Vagina (tissue), 2 donors: ENCODE data around the gene BCAT1. TPM values are rescaled to one million over a fixed set of nuclear protein-coding genes. Genes with fewer than 3 reads are reported as not detected.
"Not testable (repeated sequence)": the region's sequence is repeated elsewhere in the genome, so short reads cannot be mapped to it uniquely, and the experiment has no call there.

ENCODE experiments used
- DNase-seq, 2 donors: peaks; one replicate each; pipeline ENCODE4 v3.0.0-alpha.2; 2017; ENCODE audit errors: extremely low spot score in 2 of 2
- H3K27ac ChIP-seq: fragments of 200-600 bp; sonication (generic); one replicate; pipeline ENCODE4 v1.5.1; 2019
- H3K27me3 ChIP-seq: fragments of 200-600 bp; sonication (generic); one replicate; pipeline ENCODE4 v1.5.1; 2019
- H3K36me3 ChIP-seq, 2 donors: fragments of 200-600 bp; sonication (generic); one replicate each; pipeline ENCODE4 v1.5.1; 2017 to 2019
- H3K4me1 ChIP-seq: fragments of 200-600 bp; sonication (generic); one replicate; pipeline ENCODE4 v1.5.1; 2019
- H3K4me3 ChIP-seq, 2 donors: fragments of 200-600 bp; sonication (generic); 1 replicate in 1 of 2; 2 replicates in 1 of 2; pipeline ENCODE4 v1.5.1; 2016 to 2019
- H3K9me3 ChIP-seq: fragments of 200-600 bp; sonication (generic); one replicate; pipeline ENCODE4 v1.5.1; 2019
- CTCF ChIP-seq, 3 experiments: fragments of 450-650 bp in 2 of 3; fragments of 200-600 bp in 1 of 3; sonication (generic) in 1 of 3; IDR thresholded peaks; one replicate each; pipeline ENCODE4 v1.5.1; 2017 to 2019; ENCODE audit warnings: antibody characterized with exemption in 3 of 3, mild to moderate bottlenecking in 2 of 3, moderate library complexity in 2 of 3
- POLR2A ChIP-seq, 2 donors: fragments of 450-650 bp; IDR thresholded peaks; one replicate each; pipeline ENCODE4 v1.6.1; 2017; ENCODE audit warnings: antibody characterized with exemption in 2 of 2, mild to moderate bottlenecking in 2 of 2, moderate library complexity in 2 of 2
- POLR2AphosphoS5 ChIP-seq, 2 donors: sonication (generic); formaldehyde crosslinking; IDR thresholded peaks; one replicate each; pipeline ENCODE4 v1.9.0; 2017; ENCODE audit warnings: antibody characterized with exemption in 2 of 2, mild to moderate bottlenecking in 2 of 2, low read depth in 1 of 2; ENCODE audit not compliant: insufficient read depth in 1 of 2
- intact Hi-C: fragments of 100-400 bp; cut with DNase I; formaldehyde crosslinking; loops from one replicate; pipeline ENCODE4 v1.15.1; 2023
- total RNA-seq: library from RNA; depleted of rRNA; stranded (reverse); fragments of >200 nt; gene quantifications from one replicate; pipeline ENCODE4 v1.2.3, GENCODE V29; 2016

The BCAT1 gene
- total RNA-seq, 1 donor from 2014 or later, result 20.6 TPM

DNA sequence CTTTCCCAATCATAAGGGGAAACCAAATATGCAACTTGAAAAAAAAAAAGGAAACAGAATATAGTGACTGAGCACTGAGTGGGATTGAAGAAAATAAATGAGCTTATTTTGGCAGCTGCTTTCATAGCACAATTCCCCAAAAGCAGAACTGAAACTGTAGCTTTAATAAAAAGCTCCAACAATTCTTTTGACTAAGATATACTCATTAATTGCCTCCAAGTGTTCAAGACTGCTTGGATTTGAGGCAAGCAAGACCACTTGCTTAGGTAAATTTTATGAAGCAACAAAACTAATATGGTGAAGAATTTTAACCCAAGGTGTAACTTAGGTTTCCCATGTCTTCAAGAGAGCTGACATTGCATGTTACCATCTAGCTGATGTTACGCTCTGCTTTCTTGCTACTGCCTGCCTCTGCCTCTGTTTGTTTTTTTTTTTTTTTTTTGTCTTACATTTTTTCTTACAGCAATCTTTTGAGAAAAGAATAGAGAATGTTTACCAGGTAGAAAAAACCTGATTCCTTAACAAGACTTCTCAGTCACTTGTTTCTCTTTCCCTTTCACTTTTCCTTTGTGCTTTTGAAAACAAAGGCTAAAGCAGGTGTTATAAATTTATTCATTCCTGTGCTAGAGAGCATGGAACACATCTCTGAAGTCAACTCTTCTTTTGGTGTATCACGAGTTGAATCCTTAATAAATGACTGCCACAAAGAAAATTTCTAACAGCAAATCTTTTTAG is 134.4 kb downstream of the BCAT1 start:
- H3K4me1 ChIP-seq, result no peaks in the 10 kb centered on the region
- H3K27me3 ChIP-seq, result no peaks in the 10 kb centered on the region
- H3K36me3 ChIP-seq, result no peaks in the 10 kb centered on the region
- intact Hi-C loops, result no loop called here
- H3K9me3 ChIP-seq, result no peaks in the 10 kb centered on the region
- H3K27ac ChIP-seq, result no peak overlapping the region
- H3K4me3 ChIP-seq, result no peak overlapping the region
- no peak for DNase-seq
- TF ChIP-seq CTCF (IDR thresholded peaks at IDR 0.05) (no peak), POLR2AphosphoS5 (IDR thresholded peaks at IDR 0.05; ENCODE audit: insufficient read depth in 1 of 2, low read depth in 1 of 2) (no peak), POLR2A (IDR thresholded peaks at IDR 0.05) (no peak)

DNA sequence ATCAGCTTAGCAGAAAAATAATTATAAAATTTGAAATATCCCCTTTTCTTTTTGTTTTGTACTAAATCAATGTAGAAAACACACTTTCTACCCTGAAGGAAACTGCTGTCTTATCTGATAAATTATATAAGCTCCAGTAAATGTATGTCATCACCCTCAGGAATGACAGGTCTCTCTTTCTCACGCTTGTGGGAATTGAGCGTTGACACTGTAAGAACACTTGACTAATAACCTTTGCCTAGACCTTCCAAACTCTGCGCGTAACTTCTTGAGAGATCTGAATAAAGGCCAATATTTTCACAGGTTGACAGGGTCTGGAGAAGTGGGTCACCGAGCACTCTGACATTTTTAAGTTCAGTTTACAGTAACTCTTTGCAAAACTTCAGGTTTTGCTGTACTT is 138.5 kb downstream of the BCAT1 start:
- Histone ChIP-seq H3K4me3 (no peak overlapping the region), H3K27me3 (no peaks in the 10 kb centered on the region), H3K36me3 (no peaks in the 10 kb centered on the region), H3K4me1 (no peaks in the 10 kb centered on the region), H3K27ac (no peak overlapping the region), H3K9me3 (no peaks in the 10 kb centered on the region)
- intact Hi-C loops, result no loop called here
- no peak for TF ChIP-seq CTCF (IDR thresholded peaks at IDR 0.05)
- no peak for TF ChIP-seq POLR2A (IDR thresholded peaks at IDR 0.05)
- TF ChIP-seq POLR2AphosphoS5 (IDR thresholded peaks at IDR 0.05; ENCODE audit: insufficient read depth in 1 of 2, low read depth in 1 of 2), result no peak
- no peak for DNase-seq

- H3K27ac ChIP-seq, DNase-seq, H3K4me3 ChIP-seq, H3K9me3 ChIP-seq, H3K36me3 ChIP-seq, H3K27me3 ChIP-seq, intact Hi-C loops, H3K4me1 ChIP-seq: not testable (repeated sequence)
Measured at GRCh38 chr12:24809306-24809705, 139.6 kb downstream of the BCAT1 start.

GRCh38 chr12:24808651-24809050 is 140.2 kb downstream of the BCAT1 start:
- DNase-seq, result no peak
- no peak overlapping the region for H3K27ac ChIP-seq
- no peak for TF ChIP-seq POLR2A (IDR thresholded peaks at IDR 0.05)
- TF ChIP-seq CTCF (IDR thresholded peaks at IDR 0.05), result no peak
- TF ChIP-seq POLR2AphosphoS5 (IDR thresholded peaks at IDR 0.05; ENCODE audit: insufficient read depth in 1 of 2, low read depth in 1 of 2), result no peak
- no peaks in the 10 kb centered on the region for H3K36me3 ChIP-seq
- no peaks in the 10 kb centered on the region for H3K27me3 ChIP-seq
- intact Hi-C loops, result no loop called here
- no peaks in the 10 kb centered on the region for H3K9me3 ChIP-seq
- no peak overlapping the region for H3K4me3 ChIP-seq
- H3K4me1 ChIP-seq, result no peaks in the 10 kb centered on the region

GRCh38 chr12:24806386-24806785 is 142.5 kb downstream of the BCAT1 start:
- no peaks in the 10 kb centered on the region for H3K36me3 ChIP-seq
- no peak overlapping the region for H3K27ac ChIP-seq
- H3K27me3 ChIP-seq, result no peaks in the 10 kb centered on the region
- no peak overlapping the region for H3K4me3 ChIP-seq
- TF ChIP-seq POLR2A (IDR thresholded peaks at IDR 0.05) (no peak), POLR2AphosphoS5 (IDR thresholded peaks at IDR 0.05; ENCODE audit: insufficient read depth in 1 of 2, low read depth in 1 of 2) (no peak), CTCF (IDR thresholded peaks at IDR 0.05) (no peak)
- DNase-seq, result no peak
- no peaks in the 10 kb centered on the region for H3K9me3 ChIP-seq
- intact Hi-C loops, result no loop called here
- no peaks in the 10 kb centered on the region for H3K4me1 ChIP-seq
